Right renal pelvis (tissue), 4 donors: ENCODE measurements around the gene CD177. TPM values are rescaled to one million over a fixed set of nuclear protein-coding genes. Genes with fewer than 3 reads are reported as not detected.
"Not testable (repeated sequence)": the region's sequence is repeated elsewhere in the genome, so short reads cannot be mapped to it uniquely, and the experiment has no call there.

ENCODE experiments used
- DNase-seq, 4 donors: peaks; one replicate each; pipeline ENCODE4 v3.0.0-alpha.2; 2013; ENCODE audit warnings: low read depth in 4 of 4, low spot score in 3 of 4, missing footprints in 1 of 4
- polyA plus RNA-seq, 4 donors: library from polyadenylated mRNA; unstranded; fragments of 120-200 nt; gene quantifications; one replicate each; pipeline ENCODE4 v1.2.1, GENCODE V29; 2013; ENCODE audit not compliant: insufficient read length in 4 of 4

CD177 gene, protein sequence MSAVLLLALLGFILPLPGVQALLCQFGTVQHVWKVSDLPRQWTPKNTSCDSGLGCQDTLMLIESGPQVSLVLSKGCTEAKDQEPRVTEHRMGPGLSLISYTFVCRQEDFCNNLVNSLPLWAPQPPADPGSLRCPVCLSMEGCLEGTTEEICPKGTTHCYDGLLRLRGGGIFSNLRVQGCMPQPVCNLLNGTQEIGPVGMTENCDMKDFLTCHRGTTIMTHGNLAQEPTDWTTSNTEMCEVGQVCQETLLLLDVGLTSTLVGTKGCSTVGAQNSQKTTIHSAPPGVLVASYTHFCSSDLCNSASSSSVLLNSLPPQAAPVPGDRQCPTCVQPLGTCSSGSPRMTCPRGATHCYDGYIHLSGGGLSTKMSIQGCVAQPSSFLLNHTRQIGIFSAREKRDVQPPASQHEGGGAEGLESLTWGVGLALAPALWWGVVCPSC
- polyA plus RNA-seq, result under 1 TPM in 2 of 4 donors, not detected in 2; 0.35 to 0.39 TPM

- no peak for DNase-seq
Measured at GRCh38 chr19:43353606-43354304, at the start of gene CD177. Gene CD177, plus strand, starts transcription at chr19:43353686. Its CDS starts 29 bp downstream, at chr19:43353715.

GRCh38 chr19:43305642-43306041, 47.8 kb upstream of the CD177 start:
- DNase-seq, result no peak

GRCh38 chr19:43306097-43306496, 47.4 kb upstream of the CD177 start:
- DNase-seq, result no peak

DNA sequence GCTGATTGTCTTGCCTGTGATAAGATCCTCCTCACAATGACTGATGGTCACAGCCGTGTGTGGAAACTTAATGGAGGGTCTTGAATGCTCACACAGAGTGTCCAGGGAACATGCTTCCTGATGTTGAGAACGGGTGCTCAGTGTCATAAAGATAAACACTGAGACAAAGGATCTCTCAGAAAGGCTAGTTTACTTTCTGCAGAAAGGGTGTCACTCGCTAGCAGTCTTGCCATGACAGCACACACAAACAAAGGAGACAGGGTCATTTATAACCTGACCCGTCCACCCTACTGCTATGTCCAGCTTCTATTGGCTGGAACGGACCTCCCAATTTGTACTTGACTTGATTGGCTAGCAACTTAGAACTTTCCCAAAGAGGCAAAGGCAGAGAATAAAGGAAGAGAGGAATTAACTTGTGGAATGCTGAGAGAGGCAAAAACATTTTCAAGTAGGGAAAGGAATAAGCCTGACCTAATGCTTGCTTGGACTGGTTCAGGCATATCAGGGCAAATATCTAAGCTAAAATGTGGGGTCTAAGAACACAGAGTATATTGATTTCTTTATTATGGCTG, 45.2 kb upstream of the CD177 start:
- no peak for DNase-seq

DNA sequence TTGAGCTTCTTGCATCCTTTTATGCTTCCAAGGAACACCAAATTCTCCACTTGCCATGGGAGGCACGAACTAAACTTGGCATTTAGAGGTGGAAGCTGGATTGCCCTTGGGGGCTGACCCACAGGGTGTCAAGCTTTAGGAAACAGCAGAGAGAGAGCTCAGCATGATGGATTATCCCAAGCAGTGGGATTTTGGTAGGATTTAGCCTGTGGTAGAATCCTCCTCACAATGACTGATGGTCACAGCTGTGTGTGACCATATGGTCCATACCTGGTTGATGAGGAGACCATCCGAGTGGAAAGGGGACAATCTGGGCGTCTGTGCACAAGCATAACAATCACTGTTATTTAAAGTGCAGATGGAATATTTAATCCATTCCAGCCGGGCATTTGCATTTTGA, 44.0 kb upstream of the CD177 start:
- no peak for DNase-seq

GRCh38 chr19:43310221-43310620, 43.3 kb upstream of the CD177 start:
- no peak for DNase-seq

GRCh38 chr19:43311256-43311655, 42.2 kb upstream of the CD177 start:
- DNase-seq, result no peak

GRCh38 chr19:43311706-43312105, 41.8 kb upstream of the CD177 start:
- no peak for DNase-seq

DNA sequence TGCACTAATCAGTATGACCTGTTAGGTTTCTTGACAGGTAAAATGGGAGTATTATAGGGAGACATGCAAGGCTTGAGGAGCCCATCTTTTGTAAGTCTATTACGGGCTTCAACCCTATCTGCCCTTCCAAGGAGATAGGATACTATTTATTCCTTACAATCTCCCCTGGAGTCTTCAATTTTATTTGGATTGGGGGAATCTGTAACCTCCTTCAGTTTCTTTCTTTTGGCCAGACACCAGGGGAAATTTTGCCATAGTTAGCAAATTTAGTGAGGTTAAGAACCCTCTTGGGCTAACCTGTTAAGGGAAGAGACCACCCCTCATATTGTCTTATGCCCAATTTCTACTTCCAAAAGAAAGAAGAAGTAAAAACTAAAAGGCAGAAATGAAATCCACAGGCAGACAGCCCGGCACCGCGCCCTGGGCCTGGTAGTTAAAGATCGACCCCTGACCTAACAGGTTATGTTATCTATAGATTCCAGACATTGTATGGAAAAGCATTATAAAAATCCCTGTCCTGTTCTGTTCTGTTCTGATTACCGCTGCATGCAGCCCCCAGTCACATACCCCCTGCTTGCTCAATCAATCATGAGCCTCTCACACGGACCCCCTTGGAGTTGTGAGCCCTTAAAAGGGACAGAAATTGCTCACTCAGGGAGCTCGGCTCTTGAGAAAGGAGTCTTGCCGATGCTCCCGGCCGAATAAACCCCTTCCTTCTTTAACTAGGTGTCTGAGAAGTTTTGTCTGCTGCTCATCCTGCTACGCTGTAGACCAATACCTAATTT, 39.6 kb upstream of the CD177 start:
- no peak for DNase-seq

DNA sequence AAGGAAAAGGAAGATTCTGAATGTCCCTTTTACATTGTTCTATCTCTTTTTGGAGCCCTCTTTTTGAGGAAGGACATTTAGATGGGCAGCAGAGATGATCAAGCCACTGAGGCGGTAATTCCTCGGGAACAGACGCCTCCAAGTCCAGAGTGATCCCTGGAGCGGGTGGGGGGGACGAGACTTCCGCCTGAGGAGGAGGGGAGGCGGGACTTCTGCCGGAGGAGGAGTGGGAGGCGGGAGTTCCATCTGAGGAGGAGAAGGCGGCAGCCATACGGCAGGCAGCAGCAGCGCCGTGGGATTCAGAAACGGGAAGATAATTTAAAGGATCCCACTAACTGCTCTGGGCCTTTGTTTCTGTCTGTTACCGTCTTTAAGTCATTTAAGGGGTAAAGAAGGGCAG, 37.6 kb upstream of the CD177 start:
- DNase-seq, result no peak

GRCh38 chr19:43316591-43317319, 36.7 kb upstream of the CD177 start:
- DNase-seq, result no peak

DNA sequence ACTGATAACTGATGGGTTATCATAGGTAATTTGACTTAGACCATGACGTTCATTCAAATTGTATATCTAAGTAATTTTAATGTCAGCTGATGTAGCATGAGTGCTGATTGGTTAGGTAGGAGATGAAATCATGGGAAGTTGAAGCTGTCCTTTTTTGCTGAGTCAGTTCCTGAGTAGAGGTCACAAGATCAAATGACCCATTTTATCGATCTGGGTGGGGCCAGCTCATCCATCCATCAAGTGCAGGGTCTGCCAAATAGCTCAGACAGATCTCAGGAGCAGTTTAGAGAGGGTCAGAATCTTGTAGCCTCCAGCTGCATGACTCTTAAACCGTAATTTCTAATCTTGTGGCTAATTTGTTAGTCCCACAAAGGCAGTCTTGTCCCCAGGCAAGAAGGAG, 35.3 kb upstream of the CD177 start:
- no peak for DNase-seq

DNA sequence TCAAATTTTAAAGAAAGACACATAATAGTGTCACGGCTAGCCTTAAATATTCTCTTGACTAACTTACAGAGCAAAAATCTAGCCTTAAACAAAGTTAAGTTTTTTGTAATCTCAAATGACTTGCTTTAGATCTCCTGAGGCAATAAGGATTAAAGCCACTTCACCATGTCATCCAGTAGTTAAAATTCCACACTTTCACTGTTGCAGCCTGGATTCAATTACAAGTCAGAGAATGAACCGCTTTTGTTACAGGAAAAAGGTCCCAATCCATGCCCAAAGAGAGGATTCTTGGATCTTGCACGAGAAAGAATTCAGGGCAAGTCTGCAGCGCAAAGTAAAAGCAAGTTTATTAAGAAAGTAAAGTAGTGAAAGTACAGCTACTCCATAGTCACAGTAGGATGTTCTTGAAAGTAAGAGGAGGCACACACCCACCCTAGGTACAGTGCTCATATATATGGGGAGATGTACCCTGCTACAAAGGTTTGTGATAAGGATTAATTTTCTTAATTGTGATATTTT, 34.6 kb upstream of the CD177 start:
- DNase-seq, result no peak

- no peak for DNase-seq
Measured at GRCh38 chr19:43320546-43320945, 32.9 kb upstream of the CD177 start.

- not testable (repeated sequence) for DNase-seq
Measured at GRCh38 chr19:43326761-43327160, 26.7 kb upstream of the CD177 start.

GRCh38 chr19:43328561-43328960, 24.9 kb upstream of the CD177 start:
- not testable (repeated sequence) for DNase-seq

GRCh38 chr19:43329049-43329448, 24.4 kb upstream of the CD177 start:
- DNase-seq, result not testable (repeated sequence)

DNA sequence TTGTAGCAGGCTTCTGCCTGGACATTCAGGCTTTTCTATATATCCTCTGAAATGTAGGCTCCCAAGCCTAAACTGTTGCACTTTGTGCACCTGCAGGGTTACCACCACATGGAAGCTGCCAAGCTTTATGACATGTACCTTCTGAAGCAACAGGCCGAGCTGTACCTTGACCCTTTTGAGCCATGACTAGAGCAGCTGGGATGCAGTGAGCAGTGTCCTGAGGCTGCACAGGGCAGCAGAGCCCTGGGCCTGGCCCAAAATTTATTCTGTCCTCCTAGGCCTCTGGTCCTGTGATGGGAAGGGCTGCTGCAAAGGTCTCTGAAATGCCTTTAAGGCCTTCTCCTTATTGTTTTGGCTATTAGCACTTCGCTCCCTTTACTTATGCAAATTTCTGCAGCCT, 23.5 kb upstream of the CD177 start:
- no peak for DNase-seq

DNA sequence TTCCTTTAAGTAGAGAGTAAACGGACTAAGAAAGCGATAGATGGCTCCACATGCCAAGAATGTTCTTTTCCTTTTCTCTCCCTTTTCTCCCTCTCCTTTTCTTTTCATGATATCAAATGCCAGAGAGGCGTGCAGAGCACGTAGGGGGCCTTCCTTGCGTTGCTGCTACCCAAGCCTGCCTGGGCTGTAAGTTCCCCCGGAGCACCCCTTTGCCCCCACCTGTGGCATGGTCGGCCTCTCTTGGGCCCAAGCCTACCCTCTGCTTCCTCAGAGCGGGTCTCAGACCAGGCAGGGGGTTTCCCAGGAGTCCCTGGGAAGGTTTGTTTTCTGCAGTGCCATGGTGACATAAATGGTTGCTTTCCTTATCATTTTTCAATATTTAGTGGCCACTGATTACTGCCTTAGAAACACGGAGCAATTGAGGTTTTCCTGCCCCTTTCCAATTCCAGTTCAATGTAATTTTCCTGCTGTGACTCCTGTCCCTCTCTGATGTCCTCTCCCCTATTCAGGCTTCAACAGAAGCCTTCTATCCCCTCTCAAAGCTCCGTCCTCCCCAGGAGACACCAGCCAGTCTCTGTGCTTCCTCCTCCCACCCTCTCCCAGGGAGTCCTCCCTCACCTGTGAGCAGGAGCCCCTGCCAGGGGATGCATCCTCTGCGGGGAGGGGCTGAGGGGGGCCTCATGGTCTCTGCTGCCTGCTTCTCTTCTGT, 22.6 kb upstream of the CD177 start:
- no peak for DNase-seq
